ENCODE data around the gene PIGV.

PIGV gene

GRCh38 chr1:26826261-26827105 lies 38.7 kb downstream of the PIGV start, which contains the start of gene ZDHHC18:
Gene ZDHHC18 (plus strand): TSS chr1:26826688. CDS start chr1:26826805, 117 bp downstream.
- no peak for TF ChIP-seq CTCF (conservative IDR thresholded peaks at IDR 0.05; ENCODE audit: low read depth, low read length)
- DNase-seq (ENCODE audit: low read depth) = peak; percentile 45
- peak within 1 kb of the TSS; percentile 69 for H3K4me3 ChIP-seq (ENCODE audit: low read depth, low read length)

GRCh38 chr1:26827106-26827604 lies 39.4 kb downstream of the PIGV start:
- DNase-seq (ENCODE audit: low read depth) = no peak
- no peak for TF ChIP-seq CTCF (conservative IDR thresholded peaks at IDR 0.05; ENCODE audit: low read depth, low read length)
- H3K4me3 ChIP-seq (ENCODE audit: low read depth, low read length) = peak overlapping the region; percentile 69

GRCh38 chr1:26827663-26828062 lies 39.9 kb downstream of the PIGV start:
- peak overlapping the region; percentile 69 for H3K4me3 ChIP-seq (ENCODE audit: low read depth, low read length)

GRCh38 chr1:26828411-26828991 lies 40.8 kb downstream of the PIGV start:
- no peak overlapping the region for H3K4me3 ChIP-seq (ENCODE audit: low read depth, low read length)
- TF ChIP-seq CTCF (conservative IDR thresholded peaks at IDR 0.05; ENCODE audit: low read depth, low read length) = no peak
- DNase-seq (ENCODE audit: low read depth) = no peak

More at GRCh38 chr1:26827663-26828062, 39.9 kb downstream of the PIGV start:
- no peak for TF ChIP-seq CTCF (conservative IDR thresholded peaks at IDR 0.05; ENCODE audit: low read depth, low read length)
- no peak for DNase-seq (ENCODE audit: low read depth)

GRCh38 chr1:26829184-26829911 lies 41.6 kb downstream of the PIGV start:
- TF ChIP-seq CTCF (conservative IDR thresholded peaks at IDR 0.05; ENCODE audit: low read depth, low read length) = no peak
- DNase-seq (ENCODE audit: low read depth) = no peak
- H3K4me3 ChIP-seq (ENCODE audit: low read depth, low read length) = no peak overlapping the region

- no peak overlapping the region for H3K4me3 ChIP-seq (ENCODE audit: low read depth, low read length)
- no peak for DNase-seq (ENCODE audit: low read depth)
- TF ChIP-seq CTCF (conservative IDR thresholded peaks at IDR 0.05; ENCODE audit: low read depth, low read length) = no peak
Measured at GRCh38 chr1:26831059-26831458, 43.3 kb downstream of the PIGV start.

Data from choroid plexus epithelial cell (primary cell).